HepG2 (cell line): ENCODE data around the gene CYB5B. TPM values are rescaled to one million over a fixed set of nuclear protein-coding genes. Genes with fewer than 3 reads are reported as not detected.
A peak's percentile ranks its signal among the peaks of the same experiment; 100 is the strongest.

ENCODE experiments used
- ATM ChIP-seq: fragments of 450-650 bp; IDR thresholded peaks from 2 replicates; pipeline ENCODE4 v1.7.1; 2017; ENCODE audit warnings: mild to moderate bottlenecking, borderline replicate concordance
- JDP2 ChIP-seq: sonication (generic); formaldehyde crosslinking; IDR thresholded peaks from 2 replicates; pipeline ENCODE4 v1.8.1; 2022; ENCODE audit warnings: missing genetic modification reagents, borderline replicate concordance
- KLF15 ChIP-seq: sonication (generic); formaldehyde crosslinking; IDR thresholded peaks from 2 replicates; pipeline ENCODE4 v1.8.1; 2023; ENCODE audit warnings: borderline replicate concordance, mild to moderate bottlenecking, inconsistent platforms, missing genetic modification reagents, mixed read lengths
- NBN ChIP-seq: fragments of 450-650 bp; conservative IDR thresholded peaks from 2 replicates; pipeline ENCODE4 v1.6.1; 2017
- PCBP1 ChIP-seq: fragments of 200-400 bp; formaldehyde crosslinking; IDR thresholded peaks from 2 replicates; pipeline ENCODE4 v1.6.1; 2017; ENCODE audit warnings: mild to moderate bottlenecking, low read depth, low read length, borderline replicate concordance
- SALL1 ChIP-seq: sonication (generic); formaldehyde crosslinking; IDR thresholded peaks from 2 replicates; pipeline ENCODE4 v1.8.0; 2022; ENCODE audit warnings: mild to moderate bottlenecking, missing genetic modification reagents
- TCF7L2 ChIP-seq: IDR thresholded peaks from 2 replicates; pipeline ENCODE4 v1.6.1; 2011; ENCODE audit warnings: mild to moderate bottlenecking, low read depth, low read length, moderate library complexity
- ZNF124 ChIP-seq: sonication (generic); formaldehyde crosslinking; IDR thresholded peaks from 2 replicates; pipeline ENCODE4 v1.4.0; 2020; ENCODE audit warnings: missing genetic modification reagents
- ZNF451 ChIP-seq: sonication (generic); formaldehyde crosslinking; IDR thresholded peaks from 2 replicates; pipeline ENCODE4 v1.5.0; 2020; ENCODE audit warnings: mild to moderate bottlenecking, missing genetic modification reagents
- ZNF558 ChIP-seq: sonication (generic); formaldehyde crosslinking; IDR thresholded peaks from 2 replicates; pipeline ENCODE4 v1.9.0; 2022; ENCODE audit warnings: mild to moderate bottlenecking, missing genetic modification reagents, borderline replicate concordance
- ZNF720 ChIP-seq: sonication (generic); formaldehyde crosslinking; IDR thresholded peaks from 2 replicates; pipeline ENCODE4 v1.4.0; 2020; ENCODE audit warnings: missing genetic modification reagents
- polyA plus RNA-seq, 8 experiments: library from polyadenylated mRNA; depleted of rRNA in 3 of 8; stranded (reverse) in 7 of 8; unstranded in 1 of 8; fragments of >200 nt; fragmentation: Illumina TruSeq in 4 of 8; extraction: Trizol in 4 of 8; gene quantifications; 2 replicates each; pipeline versions ENCODE4 v1.2.1 to v1.2.3, GENCODE V29; 2011 to 2016; ENCODE audit warnings: low read depth in 4 of 8, missing spikeins in 1 of 8, mixed read lengths in 1 of 8; ENCODE audit not compliant: insufficient read depth in 1 of 8
- total RNA-seq, 5 experiments: library from RNA; depleted of rRNA; stranded (reverse); fragments of >200 nt; fragmentation: Illumina TruSeq; extraction: Trizol; gene quantifications; 2 replicates each; pipeline ENCODE4 v1.2.3, GENCODE V29; 2016; ENCODE audit warnings: low read depth in 1 of 5
- TF ChIP-seq, protein P1 (sequence below): fragments of 450-650 bp; IDR thresholded peaks from 2 replicates; pipeline ENCODE4 v1.6.1; 2017
- TF ChIP-seq, protein P2 (sequence below): sonication (generic); formaldehyde crosslinking; IDR thresholded peaks from 2 replicates; pipeline ENCODE4 v1.5.1; 2020; ENCODE audit warnings: missing genetic modification reagents, mild to moderate bottlenecking, borderline replicate concordance
- TF ChIP-seq, protein P3 (sequence below): sonication (generic); formaldehyde crosslinking; IDR thresholded peaks from 2 replicates; pipeline ENCODE4 v1.9.0; 2022; ENCODE audit warnings: missing genetic modification reagents, mild to moderate bottlenecking, borderline replicate concordance
- TF ChIP-seq, protein P4 (sequence below): sonication (generic); formaldehyde crosslinking; IDR thresholded peaks from 2 replicates; pipeline ENCODE4 v1.5.0; 2020; ENCODE audit warnings: mild to moderate bottlenecking, missing genetic modification reagents, borderline replicate concordance
- TF ChIP-seq, protein P5 (sequence below): sonication (generic); formaldehyde crosslinking; IDR thresholded peaks from 2 replicates; pipeline ENCODE4 v1.4.0; 2020; ENCODE audit warnings: low read depth, mild to moderate bottlenecking, missing genetic modification reagents

The CYB5B gene
- total and polyA plus RNA-seq, 2 of the 13 experiments (the other 11 are each of a cell fraction or from before 2014, with no cell fraction given), result 234 to 432 TPM

DNA sequence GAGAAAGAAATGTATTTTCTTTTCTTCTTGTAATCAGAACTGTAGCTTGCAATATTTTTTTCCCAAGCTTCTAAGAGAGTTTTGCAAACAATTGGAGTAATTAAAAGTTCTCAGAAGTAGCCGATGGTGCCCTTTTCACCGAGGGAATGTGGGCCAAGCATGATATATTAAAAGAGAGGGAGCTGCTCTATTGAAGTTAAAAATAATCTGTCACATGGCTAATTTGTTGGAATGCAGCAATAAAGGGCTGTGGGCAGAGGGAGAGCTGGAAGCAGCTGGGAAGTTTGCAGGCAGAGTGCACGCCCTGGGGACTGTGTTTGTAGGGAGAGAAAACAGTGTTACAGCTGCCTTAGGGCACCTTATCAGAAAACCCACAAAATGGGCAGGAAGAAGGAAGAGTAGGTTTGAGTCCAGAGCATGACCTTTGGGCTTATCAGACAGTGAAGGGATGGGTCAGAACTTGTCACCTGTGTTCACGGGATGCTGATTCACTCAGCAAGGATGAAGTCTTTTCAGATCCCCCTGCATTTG, 20.1 kb upstream of the CYB5B start (continued):
- TF ChIP-seq TCF7L2, result no peak
- TF ChIP-seq ZNF558 (CRISPR knock-in tag), result no peak; the same call in 1 of the 2 replicates
- peak; percentile 94 for TF ChIP-seq SALL1 (CRISPR knock-in tag)
- TF ChIP-seq PCBP1, result no peak
- TF ChIP-seq, protein P1, sequence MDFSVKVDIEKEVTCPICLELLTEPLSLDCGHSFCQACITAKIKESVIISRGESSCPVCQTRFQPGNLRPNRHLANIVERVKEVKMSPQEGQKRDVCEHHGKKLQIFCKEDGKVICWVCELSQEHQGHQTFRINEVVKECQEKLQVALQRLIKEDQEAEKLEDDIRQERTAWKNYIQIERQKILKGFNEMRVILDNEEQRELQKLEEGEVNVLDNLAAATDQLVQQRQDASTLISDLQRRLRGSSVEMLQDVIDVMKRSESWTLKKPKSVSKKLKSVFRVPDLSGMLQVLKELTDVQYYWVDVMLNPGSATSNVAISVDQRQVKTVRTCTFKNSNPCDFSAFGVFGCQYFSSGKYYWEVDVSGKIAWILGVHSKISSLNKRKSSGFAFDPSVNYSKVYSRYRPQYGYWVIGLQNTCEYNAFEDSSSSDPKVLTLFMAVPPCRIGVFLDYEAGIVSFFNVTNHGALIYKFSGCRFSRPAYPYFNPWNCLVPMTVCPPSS, result no peak
- TF ChIP-seq ZNF451 (CRISPR knock-in tag), result no peak
- TF ChIP-seq, protein P2, sequence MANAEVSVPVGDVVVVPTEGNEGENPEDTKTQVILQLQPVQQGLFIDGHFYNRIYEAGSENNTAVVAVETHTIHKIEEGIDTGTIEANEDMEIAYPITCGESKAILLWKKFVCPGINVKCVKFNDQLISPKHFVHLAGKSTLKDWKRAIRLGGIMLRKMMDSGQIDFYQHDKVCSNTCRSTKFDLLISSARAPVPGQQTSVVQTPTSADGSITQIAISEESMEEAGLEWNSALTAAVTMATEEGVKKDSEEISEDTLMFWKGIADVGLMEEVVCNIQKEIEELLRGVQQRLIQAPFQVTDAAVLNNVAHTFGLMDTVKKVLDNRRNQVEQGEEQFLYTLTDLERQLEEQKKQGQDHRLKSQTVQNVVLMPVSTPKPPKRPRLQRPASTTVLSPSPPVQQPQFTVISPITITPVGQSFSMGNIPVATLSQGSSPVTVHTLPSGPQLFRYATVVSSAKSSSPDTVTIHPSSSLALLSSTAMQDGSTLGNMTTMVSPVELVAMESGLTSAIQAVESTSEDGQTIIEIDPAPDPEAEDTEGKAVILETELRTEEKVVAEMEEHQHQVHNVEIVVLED (CRISPR knock-in tag), result 0 out of 2 replicates have a peak, but pooled peaks have one; percentile 26
- peak; percentile 83 for TF ChIP-seq ZNF124 (CRISPR knock-in tag)
- no peak for TF ChIP-seq KLF15 (CRISPR knock-in tag)
- TF ChIP-seq, protein P3, sequence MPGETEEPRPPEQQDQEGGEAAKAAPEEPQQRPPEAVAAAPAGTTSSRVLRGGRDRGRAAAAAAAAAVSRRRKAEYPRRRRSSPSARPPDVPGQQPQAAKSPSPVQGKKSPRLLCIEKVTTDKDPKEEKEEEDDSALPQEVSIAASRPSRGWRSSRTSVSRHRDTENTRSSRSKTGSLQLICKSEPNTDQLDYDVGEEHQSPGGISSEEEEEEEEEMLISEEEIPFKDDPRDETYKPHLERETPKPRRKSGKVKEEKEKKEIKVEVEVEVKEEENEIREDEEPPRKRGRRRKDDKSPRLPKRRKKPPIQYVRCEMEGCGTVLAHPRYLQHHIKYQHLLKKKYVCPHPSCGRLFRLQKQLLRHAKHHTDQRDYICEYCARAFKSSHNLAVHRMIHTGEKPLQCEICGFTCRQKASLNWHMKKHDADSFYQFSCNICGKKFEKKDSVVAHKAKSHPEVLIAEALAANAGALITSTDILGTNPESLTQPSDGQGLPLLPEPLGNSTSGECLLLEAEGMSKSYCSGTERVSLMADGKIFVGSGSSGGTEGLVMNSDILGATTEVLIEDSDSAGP (CRISPR knock-in tag), result peak; percentile 33; the same call in 1 of the 2 replicates
- TF ChIP-seq, protein P4, sequence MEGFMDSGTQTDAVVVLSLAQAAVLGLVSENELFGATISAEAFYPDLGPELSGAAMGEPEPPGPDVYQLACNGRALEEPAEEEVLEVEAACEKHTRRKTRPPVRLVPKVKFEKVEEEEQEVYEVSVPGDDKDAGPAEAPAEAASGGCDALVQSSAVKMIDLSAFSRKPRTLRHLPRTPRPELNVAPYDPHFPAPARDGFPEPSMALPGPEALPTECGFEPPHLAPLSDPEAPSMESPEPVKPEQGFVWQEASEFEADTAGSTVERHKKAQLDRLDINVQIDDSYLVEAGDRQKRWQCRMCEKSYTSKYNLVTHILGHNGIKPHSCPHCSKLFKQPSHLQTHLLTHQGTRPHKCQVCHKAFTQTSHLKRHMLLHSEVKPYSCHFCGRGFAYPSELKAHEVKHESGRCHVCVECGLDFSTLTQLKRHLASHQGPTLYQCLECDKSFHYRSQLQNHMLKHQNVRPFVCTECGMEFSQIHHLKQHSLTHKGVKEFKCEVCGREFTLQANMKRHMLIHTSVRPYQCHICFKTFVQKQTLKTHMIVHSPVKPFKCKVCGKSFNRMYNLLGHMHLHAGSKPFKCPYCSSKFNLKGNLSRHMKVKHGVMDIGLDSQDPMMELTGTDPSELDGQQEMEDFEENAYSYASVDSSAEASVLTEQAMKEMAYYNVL (CRISPR knock-in tag), result peak; percentile 98
- TF ChIP-seq, protein P5, sequence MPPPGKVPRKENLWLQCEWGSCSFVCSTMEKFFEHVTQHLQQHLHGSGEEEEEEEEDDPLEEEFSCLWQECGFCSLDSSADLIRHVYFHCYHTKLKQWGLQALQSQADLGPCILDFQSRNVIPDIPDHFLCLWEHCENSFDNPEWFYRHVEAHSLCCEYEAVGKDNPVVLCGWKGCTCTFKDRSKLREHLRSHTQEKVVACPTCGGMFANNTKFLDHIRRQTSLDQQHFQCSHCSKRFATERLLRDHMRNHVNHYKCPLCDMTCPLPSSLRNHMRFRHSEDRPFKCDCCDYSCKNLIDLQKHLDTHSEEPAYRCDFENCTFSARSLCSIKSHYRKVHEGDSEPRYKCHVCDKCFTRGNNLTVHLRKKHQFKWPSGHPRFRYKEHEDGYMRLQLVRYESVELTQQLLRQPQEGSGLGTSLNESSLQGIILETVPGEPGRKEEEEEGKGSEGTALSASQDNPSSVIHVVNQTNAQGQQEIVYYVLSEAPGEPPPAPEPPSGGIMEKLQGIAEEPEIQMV, result peak; percentile 69; the same call in 1 of the 2 replicates
- TF ChIP-seq JDP2 (CRISPR knock-in tag), result no peak
- no peak for TF ChIP-seq ATM
- TF ChIP-seq NBN, result no peak
- no peak for TF ChIP-seq ZNF720
